Peyer's patch (tissue), 4 donors: Measurements from ENCODE around the gene ZNF324.

Source experiments
- POLR2A ChIP-seq, 2 donors: fragments of 450-650 bp; IDR thresholded peaks; one replicate each; pipeline ENCODE4 v1.5.1; 2017; ENCODE audit warnings: antibody characterized with exemption in 2 of 2, mild to moderate bottlenecking in 2 of 2, moderate library complexity in 2 of 2
- TF ChIP-seq, protein P1 (sequence below), 6 experiments: fragments of 450-650 bp in 4 of 6; fragments of 200-600 bp in 2 of 6; sonication (generic) in 1 of 6; IDR thresholded peaks; one replicate each; pipeline ENCODE4 v1.5.1; 2017 to 2019; ENCODE audit warnings: antibody characterized with exemption in 6 of 6, mild to moderate bottlenecking in 3 of 6, moderate library complexity in 1 of 6

- TF ChIP-seq, protein P1, sequence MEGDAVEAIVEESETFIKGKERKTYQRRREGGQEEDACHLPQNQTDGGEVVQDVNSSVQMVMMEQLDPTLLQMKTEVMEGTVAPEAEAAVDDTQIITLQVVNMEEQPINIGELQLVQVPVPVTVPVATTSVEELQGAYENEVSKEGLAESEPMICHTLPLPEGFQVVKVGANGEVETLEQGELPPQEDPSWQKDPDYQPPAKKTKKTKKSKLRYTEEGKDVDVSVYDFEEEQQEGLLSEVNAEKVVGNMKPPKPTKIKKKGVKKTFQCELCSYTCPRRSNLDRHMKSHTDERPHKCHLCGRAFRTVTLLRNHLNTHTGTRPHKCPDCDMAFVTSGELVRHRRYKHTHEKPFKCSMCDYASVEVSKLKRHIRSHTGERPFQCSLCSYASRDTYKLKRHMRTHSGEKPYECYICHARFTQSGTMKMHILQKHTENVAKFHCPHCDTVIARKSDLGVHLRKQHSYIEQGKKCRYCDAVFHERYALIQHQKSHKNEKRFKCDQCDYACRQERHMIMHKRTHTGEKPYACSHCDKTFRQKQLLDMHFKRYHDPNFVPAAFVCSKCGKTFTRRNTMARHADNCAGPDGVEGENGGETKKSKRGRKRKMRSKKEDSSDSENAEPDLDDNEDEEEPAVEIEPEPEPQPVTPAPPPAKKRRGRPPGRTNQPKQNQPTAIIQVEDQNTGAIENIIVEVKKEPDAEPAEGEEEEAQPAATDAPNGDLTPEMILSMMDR (IDR thresholded peaks at IDR 0.05), result no peak
- TF ChIP-seq POLR2A (IDR thresholded peaks at IDR 0.05), result no peak
Observed at GRCh38 chr19:58429745-58430144, 37.1 kb upstream of the ZNF324 start.
